ENCODE data around the gene SCN3A. TPM values are rescaled to one million over a fixed set of nuclear protein-coding genes. Genes with fewer than 3 reads are reported as not detected.

The SCN3A gene
- total RNA-seq, 3 donors from 2014 or later, result not detected

GRCh38 chr2:165208094-165208493 lies 4.2 kb upstream of the SCN3A start:
- no peaks in the 10 kb centered on the region for H3K9me3 Mint-ChIP-seq
- H3K4me3 Mint-ChIP-seq, result no peak overlapping the region
- H3K4me1 Mint-ChIP-seq (ENCODE audit: low read depth), result peaks cover 3% of the 10 kb centered on the region
- ATAC-seq (no peak), DNase-seq (no peak)
- H3K27me3 Mint-ChIP-seq (ENCODE audit: low read depth), result peaks cover 3% of the 10 kb centered on the region
- no peaks in the 10 kb centered on the region for H3K36me3 Mint-ChIP-seq (ENCODE audit: insufficient read depth)

- Mint-ChIP-seq H3K4me1 (ENCODE audit: low read depth) (peaks cover 3% of the 10 kb centered on the region), H3K9me3 (no peaks in the 10 kb centered on the region), H3K27me3 (ENCODE audit: low read depth) (peaks cover 3% of the 10 kb centered on the region), H3K4me3 (no peak overlapping the region), H3K36me3 (ENCODE audit: insufficient read depth) (no peaks in the 10 kb centered on the region)
- no peak for DNase-seq
- no peak for ATAC-seq
Observed at GRCh38 chr2:165205865-165206264, 2.0 kb upstream of the SCN3A start.

- DNase-seq (no peak), ATAC-seq (no peak)
- Mint-ChIP-seq H3K4me1 (ENCODE audit: low read depth) (peaks cover 3% of the 10 kb centered on the region), H3K4me3 (no peak overlapping the region), H3K27me3 (ENCODE audit: low read depth) (peaks cover 2% of the 10 kb centered on the region), H3K36me3 (ENCODE audit: insufficient read depth) (no peaks in the 10 kb centered on the region), H3K9me3 (no peaks in the 10 kb centered on the region)
Observed at GRCh38 chr2:165202239-165202638, 1.6 kb downstream of the SCN3A start.

GRCh38 chr2:165198181-165198580 lies 5.7 kb downstream of the SCN3A start:
- DNase-seq, result no peak
- Mint-ChIP-seq H3K27me3 (ENCODE audit: low read depth) (no peaks in the 10 kb centered on the region), H3K4me3 (no peak overlapping the region), H3K9me3 (no peaks in the 10 kb centered on the region), H3K4me1 (ENCODE audit: low read depth) (no peaks in the 10 kb centered on the region), H3K36me3 (ENCODE audit: insufficient read depth) (no peaks in the 10 kb centered on the region)
- no peak for ATAC-seq

GRCh38 chr2:165197346-165197745 lies 6.5 kb downstream of the SCN3A start:
- Mint-ChIP-seq H3K4me3 (no peak overlapping the region), H3K27me3 (ENCODE audit: low read depth) (no peaks in the 10 kb centered on the region), H3K4me1 (ENCODE audit: low read depth) (no peaks in the 10 kb centered on the region), H3K9me3 (no peaks in the 10 kb centered on the region), H3K36me3 (ENCODE audit: insufficient read depth) (no peaks in the 10 kb centered on the region)
- DNase-seq (no peak), ATAC-seq (no peak)

GRCh38 chr2:165196411-165196810 lies 7.4 kb downstream of the SCN3A start:
- ATAC-seq (no peak), DNase-seq (no peak)
- H3K9me3 Mint-ChIP-seq, result no peaks in the 10 kb centered on the region
- no peaks in the 10 kb centered on the region for H3K27me3 Mint-ChIP-seq (ENCODE audit: low read depth)
- no peaks in the 10 kb centered on the region for H3K4me1 Mint-ChIP-seq (ENCODE audit: low read depth)
- no peak overlapping the region for H3K4me3 Mint-ChIP-seq
- H3K36me3 Mint-ChIP-seq (ENCODE audit: insufficient read depth), result no peaks in the 10 kb centered on the region

GRCh38 chr2:165193178-165193777 lies 10.6 kb downstream of the SCN3A start:
- Mint-ChIP-seq H3K27me3 (ENCODE audit: low read depth) (no peaks in the 10 kb centered on the region), H3K36me3 (ENCODE audit: insufficient read depth) (no peaks in the 10 kb centered on the region), H3K4me1 (ENCODE audit: low read depth) (no peaks in the 10 kb centered on the region), H3K9me3 (no peaks in the 10 kb centered on the region), H3K4me3 (no peak overlapping the region)
- DNase-seq (no peak), ATAC-seq (no peak)

GRCh38 chr2:165192729-165193128 lies 11.1 kb downstream of the SCN3A start:
- no peaks in the 10 kb centered on the region for H3K36me3 Mint-ChIP-seq (ENCODE audit: insufficient read depth)
- H3K9me3 Mint-ChIP-seq, result no peaks in the 10 kb centered on the region
- DNase-seq (no peak), ATAC-seq (no peak)
- no peaks in the 10 kb centered on the region for H3K27me3 Mint-ChIP-seq (ENCODE audit: low read depth)
- H3K4me1 Mint-ChIP-seq (ENCODE audit: low read depth), result no peaks in the 10 kb centered on the region
- H3K4me3 Mint-ChIP-seq, result no peak overlapping the region

GRCh38 chr2:165191096-165191728 lies 12.6 kb downstream of the SCN3A start:
- H3K27me3 Mint-ChIP-seq (ENCODE audit: low read depth), result no peaks in the 10 kb centered on the region
- no peak for DNase-seq
- H3K9me3 Mint-ChIP-seq, result no peaks in the 10 kb centered on the region
- H3K4me1 Mint-ChIP-seq (ENCODE audit: low read depth), result no peaks in the 10 kb centered on the region
- ATAC-seq, result no peak
- no peak overlapping the region for H3K4me3 Mint-ChIP-seq
- H3K36me3 Mint-ChIP-seq (ENCODE audit: insufficient read depth), result no peaks in the 10 kb centered on the region

- no peak for DNase-seq
- H3K9me3 Mint-ChIP-seq, result no peaks in the 10 kb centered on the region
- no peaks in the 10 kb centered on the region for H3K4me1 Mint-ChIP-seq (ENCODE audit: low read depth)
- no peaks in the 10 kb centered on the region for H3K27me3 Mint-ChIP-seq (ENCODE audit: low read depth)
- no peak overlapping the region for H3K4me3 Mint-ChIP-seq
- H3K36me3 Mint-ChIP-seq (ENCODE audit: insufficient read depth), result no peaks in the 10 kb centered on the region
- no peak for ATAC-seq
Observed at GRCh38 chr2:165185633-165186032, 18.2 kb downstream of the SCN3A start.

GRCh38 chr2:165182029-165182428 lies 21.8 kb downstream of the SCN3A start:
- no peak for ATAC-seq
- Mint-ChIP-seq H3K36me3 (ENCODE audit: insufficient read depth) (no peaks in the 10 kb centered on the region), H3K9me3 (no peaks in the 10 kb centered on the region), H3K4me1 (ENCODE audit: low read depth) (no peaks in the 10 kb centered on the region), H3K27me3 (ENCODE audit: low read depth) (no peaks in the 10 kb centered on the region), H3K4me3 (no peak overlapping the region)
- DNase-seq, result no peak

GRCh38 chr2:165176780-165177179 lies 27.1 kb downstream of the SCN3A start:
- Mint-ChIP-seq H3K36me3 (ENCODE audit: insufficient read depth) (no peaks in the 10 kb centered on the region), H3K4me1 (ENCODE audit: low read depth) (no peaks in the 10 kb centered on the region), H3K4me3 (no peak overlapping the region), H3K27me3 (ENCODE audit: low read depth) (no peaks in the 10 kb centered on the region), H3K9me3 (no peaks in the 10 kb centered on the region)
- DNase-seq (no peak), ATAC-seq (no peak)

- no peak overlapping the region for H3K4me3 Mint-ChIP-seq
- no peak for ATAC-seq
- no peaks in the 10 kb centered on the region for H3K9me3 Mint-ChIP-seq
- no peaks in the 10 kb centered on the region for H3K36me3 Mint-ChIP-seq (ENCODE audit: insufficient read depth)
- no peaks in the 10 kb centered on the region for H3K4me1 Mint-ChIP-seq (ENCODE audit: low read depth)
- H3K27me3 Mint-ChIP-seq (ENCODE audit: low read depth), result no peaks in the 10 kb centered on the region
- no peak for DNase-seq
Observed at GRCh38 chr2:165173215-165173614, 30.6 kb downstream of the SCN3A start.

- ATAC-seq, result no peak
Observed at GRCh38 chr2:165164201-165164600, 39.6 kb downstream of the SCN3A start.

GRCh38 chr2:165163761-165164160 lies 40.1 kb downstream of the SCN3A start:
- Mint-ChIP-seq H3K27me3 (ENCODE audit: low read depth) (no peaks in the 10 kb centered on the region), H3K36me3 (ENCODE audit: insufficient read depth) (no peaks in the 10 kb centered on the region), H3K4me3 (no peak overlapping the region), H3K4me1 (ENCODE audit: low read depth) (no peaks in the 10 kb centered on the region), H3K9me3 (no peaks in the 10 kb centered on the region)
- ATAC-seq (no peak), DNase-seq (no peak)

More at GRCh38 chr2:165164201-165164600, 39.6 kb downstream of the SCN3A start:
- H3K36me3 Mint-ChIP-seq (ENCODE audit: insufficient read depth), result no peaks in the 10 kb centered on the region
- no peaks in the 10 kb centered on the region for H3K9me3 Mint-ChIP-seq
- no peak overlapping the region for H3K4me3 Mint-ChIP-seq
- no peak for DNase-seq
- no peaks in the 10 kb centered on the region for H3K27me3 Mint-ChIP-seq (ENCODE audit: low read depth)
- H3K4me1 Mint-ChIP-seq (ENCODE audit: low read depth), result no peaks in the 10 kb centered on the region

Measured in activated T-cell treated with anti-CD3 and anti-CD28 coated beads, Interleukin-2, amount 50 U/mL, for 4 hours (primary cell).